GM12891 (cell line): ENCODE results near the gene MIF.

Experiments
- POLR2A ChIP-seq: IDR thresholded peaks from 2 replicates; pipeline ENCODE4 v1.6.1; 2011; ENCODE audit warnings: low read depth, low read length, control low read depth
- SPI1 ChIP-seq: IDR thresholded peaks from 2 replicates; pipeline ENCODE4 v1.6.1; 2011; ENCODE audit warnings: low read depth, low read length, control low read depth
- TAF1 ChIP-seq: IDR thresholded peaks from 2 replicates; pipeline ENCODE4 v1.6.1; 2011; ENCODE audit warnings: low read depth, low read length, control low read depth

GRCh38 chr22:23913306-23913660, 19.1 kb downstream of the MIF start:
- TF ChIP-seq SPI1 (peak; percentile 44), POLR2A (peak; percentile 8; the same call in 1 of the 2 replicates), TAF1 (no peak)
